Stimulated activated CD4-positive, alpha-beta T cell treated with anti-CD3 and anti-CD28 coated beads, Interleukin-12 subunit alpha, Interleukin-12 subunit beta, amount 100 ng/mL, for 24 hours (primary cell): ENCODE results near the gene TRIO.

Source experiments
- DNase-seq, 2 experiments: peaks; one replicate each; pipeline ENCODE4 v3.0.0-alpha.2; 2020; ENCODE audit warnings: low read depth in 2 of 2

The TRIO gene

DNA sequence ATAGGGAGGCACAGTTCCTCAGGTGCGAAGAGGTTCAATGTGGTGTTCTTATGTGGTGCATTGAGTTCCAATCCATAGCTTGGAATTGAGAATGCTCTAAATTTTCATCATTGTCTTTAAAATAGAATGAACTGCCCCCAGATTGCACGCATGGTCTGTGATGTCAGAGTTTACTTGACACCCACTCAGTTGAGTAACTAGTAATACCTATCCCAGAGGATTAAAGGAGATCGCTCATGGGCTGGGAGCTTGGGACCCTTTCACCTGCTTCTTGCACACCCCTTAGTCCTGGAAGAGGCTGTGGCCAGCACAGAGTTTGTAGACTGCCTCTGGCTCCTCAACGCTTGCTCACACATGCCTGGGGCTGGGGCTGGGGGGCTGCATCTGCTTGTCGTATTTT lies 343.3 kb downstream of the TRIO start:
- no peak for DNase-seq

DNA sequence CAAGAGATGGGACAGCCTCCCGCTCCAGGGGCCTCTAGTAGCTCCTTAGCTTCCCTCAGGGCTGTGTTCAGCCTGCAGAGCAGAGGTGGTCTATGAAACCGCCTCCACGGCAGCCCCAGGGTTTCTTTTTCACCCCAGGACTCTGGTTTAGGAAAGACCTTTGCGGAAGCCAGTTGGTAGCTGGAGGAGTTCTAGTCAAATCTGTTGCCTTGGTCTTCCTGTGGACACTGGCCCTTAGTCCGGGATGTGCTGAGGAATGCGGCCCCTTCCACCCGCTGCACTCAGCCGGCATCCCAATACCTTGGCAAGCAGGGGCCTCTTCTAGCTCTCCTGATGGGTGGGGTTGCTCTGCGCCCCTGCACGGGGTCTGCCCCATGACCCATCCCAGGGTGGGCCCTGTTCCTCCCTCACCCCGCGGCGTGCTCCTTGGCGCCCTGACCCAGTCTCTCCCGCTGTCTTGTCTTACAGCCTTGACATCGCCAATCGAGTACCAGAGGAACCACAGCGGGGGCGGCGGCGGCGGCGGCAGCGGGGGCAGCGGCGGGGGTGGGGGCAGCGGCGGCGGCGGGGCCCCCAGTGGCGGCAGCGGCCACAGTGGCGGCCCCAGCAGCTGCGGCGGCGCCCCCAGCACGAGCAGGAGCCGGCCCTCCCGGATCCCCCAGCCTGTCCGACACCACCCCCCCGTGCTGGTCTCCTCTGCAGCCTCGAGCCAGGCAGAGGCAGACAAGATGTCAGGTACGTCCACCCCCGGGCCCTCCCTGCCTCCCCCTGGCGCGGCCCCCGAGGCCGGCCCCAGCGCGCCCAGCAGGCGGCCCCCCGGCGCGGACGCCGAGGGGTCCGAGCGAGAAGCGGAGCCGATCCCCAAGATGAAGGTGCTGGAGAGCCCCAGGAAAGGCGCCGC lies 344.1 kb downstream of the TRIO start:
- DNase-seq: no peak

DNA sequence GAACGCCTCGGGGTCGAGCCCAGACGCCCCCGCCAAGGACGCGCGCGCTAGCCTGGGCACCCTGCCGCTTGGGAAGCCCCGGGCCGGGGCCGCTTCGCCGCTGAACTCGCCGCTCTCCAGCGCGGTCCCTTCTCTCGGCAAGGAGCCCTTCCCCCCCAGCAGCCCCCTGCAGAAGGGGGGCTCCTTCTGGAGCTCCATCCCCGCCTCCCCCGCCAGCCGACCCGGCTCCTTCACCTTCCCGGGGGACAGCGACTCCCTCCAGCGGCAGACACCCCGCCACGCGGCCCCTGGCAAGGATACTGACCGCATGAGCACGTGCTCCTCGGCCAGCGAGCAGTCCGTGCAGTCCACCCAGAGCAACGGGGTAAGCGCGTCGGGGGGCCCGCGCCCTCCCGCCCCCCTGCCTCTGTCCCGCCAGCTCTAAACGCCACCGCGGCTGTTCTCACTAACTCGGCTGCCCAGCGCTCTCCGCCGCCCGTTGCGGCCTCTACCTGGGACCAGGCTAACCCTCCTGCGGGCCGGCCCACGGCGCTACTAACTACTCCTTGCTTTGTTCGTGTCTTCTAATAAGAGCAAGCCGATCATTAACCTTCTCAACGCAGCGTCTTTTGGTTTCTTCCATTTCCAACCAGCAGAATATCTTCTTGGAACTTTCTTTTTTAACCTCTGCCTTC lies 344.9 kb downstream of the TRIO start:
- no peak for DNase-seq

DNA sequence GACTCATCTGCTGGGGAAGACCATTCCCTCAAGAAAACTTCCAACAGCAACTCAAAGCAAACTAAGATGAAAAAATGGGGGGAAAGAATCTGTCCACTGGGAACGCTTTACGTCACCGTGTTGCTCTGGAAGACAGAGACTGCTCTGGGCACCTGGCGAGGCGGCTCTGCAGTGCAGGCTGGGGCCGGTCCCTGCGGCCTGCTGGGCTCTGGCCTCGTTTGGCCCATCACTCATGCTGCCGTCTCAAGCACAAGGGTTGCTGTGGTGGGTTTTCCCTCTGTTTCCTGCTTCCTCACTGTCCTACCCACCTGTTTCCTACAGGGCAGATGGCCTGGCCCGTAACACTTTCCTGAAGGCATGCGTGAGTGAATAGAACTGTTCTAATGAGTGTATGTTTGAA lies 345.6 kb downstream of the TRIO start:
- no peak for DNase-seq

DNA sequence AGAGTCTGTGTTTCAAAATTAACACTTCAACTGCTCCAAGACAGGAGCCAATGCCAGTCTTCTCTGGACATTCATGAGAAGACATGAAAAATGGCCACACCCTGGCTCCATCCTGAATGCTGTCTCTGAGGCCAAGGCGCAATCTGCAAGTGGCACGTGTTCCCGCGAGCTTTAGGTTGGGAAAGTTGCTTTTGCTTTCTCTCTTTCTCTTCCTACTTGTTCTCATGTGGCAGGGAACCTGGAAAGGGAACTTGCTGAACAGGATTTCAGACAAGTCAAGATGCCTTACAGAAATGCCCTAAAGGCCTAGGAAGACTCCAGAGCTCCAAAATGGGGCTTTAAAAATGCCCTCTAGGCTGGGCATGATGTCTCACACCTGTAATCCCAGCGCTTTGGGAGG lies 346.5 kb downstream of the TRIO start:
- no peak for DNase-seq

DNA sequence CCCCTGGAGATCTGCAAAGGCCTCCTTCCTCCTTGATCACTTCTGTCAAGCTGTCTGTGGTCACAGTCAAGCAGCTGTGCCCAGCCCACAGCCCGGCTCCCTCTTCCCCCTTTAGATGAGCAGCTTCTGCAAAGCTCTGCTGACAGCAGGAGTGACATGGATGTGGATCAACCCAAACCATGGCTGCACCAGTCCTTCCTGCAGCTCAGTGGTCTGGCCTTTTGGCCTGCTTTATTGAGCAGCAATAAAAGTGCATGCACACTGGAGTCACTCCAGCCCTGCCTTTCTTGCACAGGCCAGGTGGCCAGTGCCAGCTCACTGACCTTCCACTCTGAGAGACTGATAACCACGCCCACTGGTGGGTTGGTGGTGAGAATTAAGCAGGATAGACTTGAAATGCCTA lies 347.2 kb downstream of the TRIO start:
- DNase-seq: no peak

DNA sequence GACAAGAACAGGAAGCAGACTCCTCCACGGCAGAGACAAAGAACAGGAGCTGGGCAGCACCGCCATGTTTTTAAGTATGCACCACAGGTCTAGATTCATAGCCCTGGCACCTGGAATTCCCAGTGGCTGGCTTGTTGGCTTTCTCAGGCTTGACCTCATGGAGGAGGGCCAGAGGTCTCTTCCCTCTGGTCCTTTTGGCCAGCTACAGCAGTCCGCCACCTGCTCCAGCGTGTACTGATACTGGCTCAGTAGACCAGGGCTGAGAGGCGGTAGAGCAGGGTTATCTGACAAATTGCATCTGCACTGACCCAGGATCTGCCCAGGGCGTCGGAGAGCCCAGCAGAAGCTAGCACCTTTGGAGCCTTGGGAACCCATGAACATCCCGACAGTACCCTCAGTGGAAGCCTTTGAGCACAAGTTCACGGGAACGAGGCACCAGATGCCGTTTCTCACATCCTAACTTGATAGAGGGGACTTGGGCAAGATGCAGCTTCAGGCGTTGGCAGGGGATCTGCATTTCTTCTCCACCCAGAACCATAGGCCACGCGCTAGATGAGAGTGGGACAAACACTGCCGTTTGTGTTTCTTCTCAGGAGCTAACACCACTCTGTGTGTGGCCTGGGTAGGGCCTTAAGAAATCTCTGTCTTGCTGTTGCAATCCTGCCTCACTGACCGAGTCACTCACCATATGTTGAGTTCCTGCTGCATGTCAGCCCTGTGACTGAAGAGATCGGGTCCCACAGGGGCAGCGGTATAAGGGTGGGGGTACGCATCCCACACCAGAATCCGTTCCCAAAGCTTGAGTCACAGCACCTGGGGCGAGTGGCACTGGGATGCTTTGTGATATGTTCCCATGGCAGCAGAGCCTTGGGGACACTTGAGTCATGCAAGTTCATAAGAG lies 348.1 kb downstream of the TRIO start:
- DNase-seq: no peak

DNA sequence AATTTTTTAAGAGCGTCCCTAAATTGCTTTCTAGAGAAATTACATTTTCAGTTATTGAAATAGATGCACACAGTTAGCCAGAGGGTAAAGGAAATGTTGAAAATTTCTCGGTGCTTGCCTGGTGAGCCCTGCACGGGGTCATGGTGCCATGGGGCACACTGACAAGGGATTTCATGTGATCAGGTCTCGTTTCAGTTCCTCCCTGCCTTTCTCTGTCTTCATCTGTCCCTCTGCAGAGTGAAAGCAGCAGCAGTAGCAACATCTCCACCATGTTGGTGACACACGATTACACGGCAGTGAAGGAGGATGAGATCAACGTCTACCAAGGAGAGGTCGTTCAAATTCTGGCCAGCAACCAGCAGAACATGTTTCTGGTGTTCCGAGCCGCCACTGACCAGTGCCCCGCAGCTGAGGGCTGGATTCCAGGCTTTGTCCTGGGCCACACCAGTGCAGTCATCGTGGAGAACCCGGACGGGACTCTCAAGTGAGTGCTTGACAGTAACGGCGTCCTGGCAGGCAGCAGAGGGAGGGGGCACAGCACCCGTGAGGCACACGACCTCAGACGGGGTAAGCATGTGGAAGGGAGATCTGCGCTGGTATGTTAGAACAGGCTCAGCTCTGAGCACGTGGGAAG lies 349.3 kb downstream of the TRIO start:
- DNase-seq: no peak

DNA sequence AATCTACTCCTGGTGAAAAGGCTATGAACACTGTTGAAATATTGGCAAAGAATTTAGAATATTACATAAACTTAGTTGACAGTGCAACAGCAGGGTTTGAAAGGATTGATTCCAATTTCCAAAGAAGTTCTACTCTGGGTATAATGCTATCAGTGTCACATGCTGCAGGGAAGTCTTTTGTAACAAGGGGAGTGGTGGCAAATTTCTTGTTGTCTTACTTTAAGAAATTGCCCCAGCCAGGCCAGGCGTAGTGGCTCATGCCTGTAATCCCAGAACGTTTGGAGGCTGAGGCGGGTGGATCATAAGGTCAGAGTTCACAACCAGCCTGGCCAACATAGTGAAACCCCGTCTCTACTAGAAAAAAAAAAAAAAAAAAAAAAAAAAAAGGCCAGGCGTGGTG lies 352.2 kb downstream of the TRIO start:
- no peak for DNase-seq

DNA sequence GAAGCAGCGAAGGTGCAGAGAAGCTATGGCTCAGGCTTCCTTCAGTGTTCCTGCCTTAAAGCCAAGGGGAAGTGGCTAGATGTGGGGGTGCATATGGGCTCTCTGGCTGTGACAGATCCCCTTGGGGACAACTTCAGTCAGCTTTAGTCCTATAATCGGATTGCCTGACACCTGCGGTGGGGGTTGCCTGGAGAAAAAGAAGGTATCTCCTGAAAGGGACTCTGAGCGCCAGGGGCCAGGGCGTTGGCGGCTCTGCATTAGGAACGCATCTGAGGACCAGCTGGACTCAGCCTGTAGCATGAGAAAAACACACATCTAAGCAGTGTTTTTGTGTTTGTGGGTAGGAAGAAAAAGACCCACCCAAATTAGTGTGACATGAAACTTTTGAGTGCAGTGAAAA lies 354.2 kb downstream of the TRIO start:
- no peak for DNase-seq

DNA sequence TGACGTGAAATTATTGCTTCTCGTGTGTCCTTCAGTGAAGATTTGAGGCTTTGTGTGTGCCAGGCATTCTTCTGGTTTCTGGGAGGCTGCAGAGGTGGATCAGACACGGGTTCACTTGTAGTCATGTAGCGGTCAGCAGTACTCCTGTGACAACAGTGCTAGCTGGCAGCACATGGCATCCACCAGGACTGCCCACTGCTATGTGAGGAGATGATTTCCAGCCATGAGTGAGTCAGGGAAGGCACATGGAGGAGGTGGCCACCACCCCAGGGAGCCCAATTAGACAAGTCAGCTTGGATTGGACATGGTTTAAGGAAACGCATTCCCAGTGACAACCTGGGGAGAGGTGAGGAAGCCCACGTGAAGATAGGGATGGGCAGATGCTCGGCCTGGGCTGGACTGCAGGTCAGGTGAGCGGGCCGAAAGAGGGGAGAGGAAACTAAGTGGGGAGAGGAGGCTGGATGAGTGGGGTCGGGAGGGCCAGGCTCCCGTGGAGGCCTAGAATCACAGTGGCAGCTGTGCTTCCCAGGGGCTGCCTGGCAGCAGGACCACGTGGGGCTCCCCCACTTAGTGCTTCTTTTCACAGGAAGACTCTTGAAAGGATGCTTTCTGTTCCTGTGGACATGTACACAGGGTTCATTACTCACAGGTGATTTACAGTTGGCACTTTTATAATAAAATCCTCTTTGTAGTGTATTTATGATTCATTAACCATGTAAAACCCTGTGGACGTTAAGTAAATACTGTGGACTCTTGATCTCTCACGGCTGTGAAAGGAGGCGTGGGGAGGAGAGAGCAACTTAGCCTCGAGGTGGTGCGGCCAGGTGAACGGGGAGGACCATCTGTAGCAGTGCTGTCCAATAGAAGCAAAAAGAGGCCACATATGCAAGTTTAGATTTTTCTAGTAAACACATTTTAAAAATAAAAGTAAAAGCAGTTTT lies 358.5 kb downstream of the TRIO start:
- DNase-seq: no peak

DNA sequence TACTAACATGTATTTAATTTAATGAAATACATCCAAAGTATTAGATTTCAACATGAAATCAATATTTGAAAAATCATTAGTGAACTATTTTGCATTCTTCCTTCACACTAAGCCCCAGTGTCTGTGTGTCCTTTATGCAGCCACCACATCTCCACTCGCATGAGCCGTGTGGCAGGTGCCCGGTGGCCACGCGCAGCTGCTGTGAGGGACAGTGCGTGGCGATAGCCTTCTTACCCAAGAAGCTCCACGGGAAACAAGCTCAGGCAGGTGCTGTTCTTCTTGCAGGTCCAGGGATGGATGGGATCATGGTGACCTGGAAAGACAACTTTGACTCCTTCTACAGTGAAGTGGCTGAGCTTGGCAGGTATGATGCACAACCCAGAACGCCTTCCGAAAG lies 359.1 kb downstream of the TRIO start:
- DNase-seq: no peak

DNA sequence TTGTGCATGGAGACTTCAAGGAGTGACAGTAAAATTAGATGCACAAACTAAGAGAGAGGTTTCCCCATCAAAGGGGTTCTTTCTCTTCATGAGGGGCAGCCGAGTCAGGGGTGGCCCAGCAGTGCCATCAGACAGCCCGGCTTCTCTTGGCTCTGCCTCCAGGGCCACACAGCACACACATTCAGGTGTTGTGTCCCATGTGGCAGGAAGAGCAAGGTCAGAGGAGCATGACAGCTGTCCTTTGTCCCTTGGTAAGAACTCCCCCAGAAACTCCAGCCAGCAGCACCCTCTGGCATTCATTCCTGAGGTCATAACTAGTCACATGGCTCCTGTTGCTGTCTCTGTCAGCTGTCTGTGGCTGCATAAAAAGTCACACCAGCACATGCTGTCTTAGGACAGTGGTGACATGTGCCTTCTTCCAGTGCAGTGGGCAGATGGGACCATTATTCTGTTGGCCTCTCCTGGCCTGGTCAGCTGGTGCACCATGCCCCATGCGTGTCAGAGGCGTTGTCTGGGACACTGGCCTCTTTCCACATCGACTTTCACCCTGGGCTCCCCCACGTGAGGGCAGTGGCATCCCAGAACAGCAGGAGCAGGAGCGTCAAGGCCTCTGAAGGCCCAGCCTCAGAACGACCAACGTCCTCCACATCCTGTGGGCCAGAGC lies 360.0 kb downstream of the TRIO start:
- no peak for DNase-seq

DNA sequence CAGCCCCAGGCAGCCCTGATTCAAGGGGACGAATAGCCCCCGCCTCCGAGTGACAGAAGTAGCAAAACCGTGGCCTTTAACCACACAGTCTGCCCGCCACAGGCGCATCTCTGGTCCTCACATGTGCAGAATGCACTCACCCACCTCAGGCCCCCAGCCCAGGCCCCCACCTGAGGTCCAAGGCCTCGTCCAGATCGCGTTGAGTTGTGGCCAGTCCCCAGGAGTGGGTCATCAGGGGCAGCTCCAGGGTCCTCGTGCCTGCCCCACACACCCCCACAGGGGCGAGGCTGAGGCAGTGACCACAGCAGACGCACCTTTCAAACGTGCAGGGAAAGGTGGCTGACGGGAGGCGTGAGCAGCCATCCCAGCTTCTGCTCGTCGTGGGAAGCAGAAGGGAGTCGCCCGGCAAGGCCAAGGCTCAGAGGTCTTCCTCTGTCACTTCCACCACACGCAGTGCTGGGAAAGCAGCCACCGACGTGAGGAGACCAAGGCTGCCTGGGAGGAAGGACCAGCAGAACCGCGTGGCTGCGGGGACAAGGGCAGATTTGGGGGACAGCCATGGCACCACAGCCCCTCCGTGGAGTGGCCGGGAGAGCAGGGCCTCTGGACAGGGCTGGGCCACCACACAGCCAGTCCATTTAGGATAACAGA lies 360.7 kb downstream of the TRIO start:
- no peak for DNase-seq

DNA sequence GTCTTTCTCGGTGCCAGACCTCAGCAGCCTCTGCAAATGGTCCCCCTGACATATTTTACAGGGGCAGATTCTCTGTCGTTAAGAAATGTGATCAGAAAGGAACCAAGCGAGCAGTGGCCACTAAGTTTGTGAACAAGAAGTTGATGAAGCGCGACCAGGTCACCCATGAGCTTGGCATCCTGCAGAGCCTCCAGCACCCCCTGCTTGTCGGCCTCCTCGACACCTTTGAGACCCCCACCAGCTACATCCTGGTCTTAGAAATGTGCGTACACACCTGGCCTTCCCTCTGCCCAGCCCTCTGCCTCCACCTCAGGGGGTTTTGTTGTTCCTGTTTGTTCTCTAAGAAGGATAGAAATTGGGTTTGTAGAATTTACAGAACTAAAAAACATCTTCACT lies 361.2 kb downstream of the TRIO start:
- DNase-seq: no peak

DNA sequence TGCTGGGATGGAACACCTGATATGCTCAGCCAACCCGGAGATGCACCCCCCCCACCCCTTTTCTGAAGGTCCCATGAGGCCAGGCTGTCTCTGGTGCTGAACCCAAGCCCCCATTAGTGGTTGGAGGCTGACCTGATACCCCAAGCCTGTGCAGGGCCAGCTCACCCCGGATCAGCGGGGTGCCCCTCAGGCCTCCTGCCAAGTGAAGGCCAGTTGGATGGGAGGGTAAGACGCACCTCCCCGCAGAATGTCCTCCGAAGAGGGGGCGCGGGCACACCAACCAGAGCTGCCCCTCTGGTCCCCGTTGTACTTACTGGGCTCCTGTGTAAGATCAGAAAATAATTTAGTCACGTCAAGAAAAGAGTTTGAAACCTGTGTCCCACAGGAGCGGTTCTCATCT lies 361.7 kb downstream of the TRIO start:
- no peak for DNase-seq

DNA sequence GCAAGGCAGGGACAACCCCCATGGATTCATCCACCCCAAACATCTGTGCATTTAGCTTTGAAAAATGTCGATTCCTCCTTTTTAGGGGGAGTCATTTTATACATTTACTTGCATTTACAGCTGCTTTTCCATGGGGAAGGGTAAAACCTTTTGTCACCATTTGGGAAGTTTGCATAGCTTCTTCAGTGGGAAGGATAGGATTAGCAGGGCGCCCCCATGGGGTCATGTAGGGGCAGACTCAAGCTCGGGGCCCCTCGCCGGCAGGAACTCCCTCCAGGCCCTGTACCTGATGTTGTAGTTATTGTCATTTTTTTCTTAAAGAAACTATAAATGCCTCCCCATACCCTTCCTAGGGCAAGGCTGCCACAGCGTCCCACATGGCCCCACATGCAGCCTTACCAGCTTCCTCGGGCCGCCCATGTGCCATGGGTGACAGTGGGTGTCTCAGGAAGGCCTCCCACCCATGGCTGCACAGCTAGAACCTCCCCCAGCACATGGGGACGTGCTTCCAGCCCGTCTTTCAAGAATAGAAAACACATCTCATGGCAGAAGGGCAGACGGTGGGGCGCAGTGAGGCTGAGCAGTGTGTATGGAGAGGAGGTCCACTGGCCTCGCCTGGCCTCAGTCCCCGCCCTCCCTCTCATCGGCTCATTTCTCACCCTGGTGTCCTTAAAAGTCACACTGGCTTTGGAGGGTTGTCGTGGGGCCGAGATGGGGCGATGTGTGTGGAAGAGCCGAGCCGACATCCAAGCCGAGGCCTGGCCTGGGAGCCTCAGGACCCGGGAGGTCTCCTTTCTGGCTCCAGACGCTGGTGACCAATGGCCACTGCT lies 362.4 kb downstream of the TRIO start:
- DNase-seq: no peak

DNA sequence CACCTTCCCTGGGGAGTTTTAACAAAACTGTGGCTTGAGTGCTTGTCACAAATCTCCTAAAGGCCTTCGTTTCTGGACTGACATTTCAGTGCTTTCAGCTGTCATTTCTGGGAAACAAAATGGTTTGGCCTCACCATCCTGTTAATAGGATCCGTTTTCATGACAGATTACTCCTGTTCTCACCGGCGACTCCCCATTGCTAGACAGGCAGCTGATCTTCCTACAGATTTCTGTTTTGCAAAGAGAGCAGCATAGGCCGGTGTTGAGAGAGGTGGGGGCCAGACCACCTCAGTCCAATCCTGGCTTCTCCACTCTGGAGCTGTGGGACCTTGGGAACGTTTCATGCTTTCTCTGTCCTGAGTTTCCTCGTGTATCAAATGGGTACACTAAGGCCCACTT lies 363.0 kb downstream of the TRIO start:
- no peak for DNase-seq

DNA sequence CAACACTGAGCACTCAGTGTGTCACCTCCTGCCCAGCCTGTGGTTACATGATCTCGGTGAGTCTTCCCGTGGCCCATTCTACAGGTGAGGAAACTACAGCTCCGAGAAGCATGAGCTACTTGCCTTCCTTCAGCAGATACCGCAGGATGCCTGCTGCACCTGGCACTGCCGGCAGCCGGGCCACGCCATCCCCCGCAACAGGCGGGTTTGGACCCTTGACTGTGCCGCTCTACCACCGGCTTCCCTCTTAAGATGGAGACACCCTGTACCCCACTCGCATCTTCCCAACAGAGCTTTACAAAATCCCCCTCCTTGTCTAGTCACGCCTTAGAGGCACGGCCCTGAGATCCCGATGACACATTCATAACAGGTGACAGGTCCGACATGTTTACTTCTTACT lies 363.5 kb downstream of the TRIO start:
- DNase-seq: no peak
